ENCODE results near the gene P2RY12. TPM values are rescaled to one million over a fixed set of nuclear protein-coding genes. Genes with fewer than 3 reads are reported as not detected.
A peak's percentile ranks its signal among the peaks of the same experiment; 100 is the strongest.

P2RY12 gene
- total RNA-seq, 1 donor, result 0.18 TPM

DNA sequence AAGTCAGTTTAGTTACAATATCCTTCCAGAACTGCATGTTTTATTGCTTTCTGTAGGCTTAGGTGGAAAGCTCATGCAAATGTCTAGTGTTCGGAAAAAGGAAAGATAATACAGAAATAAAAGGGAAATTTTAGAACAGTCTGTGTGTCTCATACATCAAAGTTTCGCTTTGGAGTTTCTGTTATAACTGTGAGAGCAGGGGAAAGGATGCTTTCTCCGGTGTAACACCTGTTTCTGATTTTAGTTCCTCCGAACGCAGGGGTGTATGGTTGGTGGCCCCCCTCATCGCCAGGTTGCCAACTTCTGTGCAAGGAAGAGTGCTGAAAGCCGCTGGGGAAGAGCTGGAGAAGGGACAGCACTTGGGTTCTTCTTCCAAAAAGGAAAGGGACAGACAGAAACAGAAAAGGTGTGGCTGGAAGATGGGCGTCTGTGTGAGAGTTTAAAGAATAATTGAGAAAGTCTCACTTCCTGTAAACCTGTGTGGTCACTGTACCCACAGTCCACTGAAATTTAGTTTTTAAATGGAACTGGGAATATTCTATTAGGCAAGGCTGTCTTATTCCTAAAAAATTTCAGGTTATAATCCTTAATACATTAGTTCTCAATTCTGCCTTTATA is 6.7 kb downstream of the P2RY12 start:
- no peak overlapping the region for H3K4me3 ChIP-seq (ENCODE audit: low read depth, low read length)
- TF ChIP-seq, protein P1, sequence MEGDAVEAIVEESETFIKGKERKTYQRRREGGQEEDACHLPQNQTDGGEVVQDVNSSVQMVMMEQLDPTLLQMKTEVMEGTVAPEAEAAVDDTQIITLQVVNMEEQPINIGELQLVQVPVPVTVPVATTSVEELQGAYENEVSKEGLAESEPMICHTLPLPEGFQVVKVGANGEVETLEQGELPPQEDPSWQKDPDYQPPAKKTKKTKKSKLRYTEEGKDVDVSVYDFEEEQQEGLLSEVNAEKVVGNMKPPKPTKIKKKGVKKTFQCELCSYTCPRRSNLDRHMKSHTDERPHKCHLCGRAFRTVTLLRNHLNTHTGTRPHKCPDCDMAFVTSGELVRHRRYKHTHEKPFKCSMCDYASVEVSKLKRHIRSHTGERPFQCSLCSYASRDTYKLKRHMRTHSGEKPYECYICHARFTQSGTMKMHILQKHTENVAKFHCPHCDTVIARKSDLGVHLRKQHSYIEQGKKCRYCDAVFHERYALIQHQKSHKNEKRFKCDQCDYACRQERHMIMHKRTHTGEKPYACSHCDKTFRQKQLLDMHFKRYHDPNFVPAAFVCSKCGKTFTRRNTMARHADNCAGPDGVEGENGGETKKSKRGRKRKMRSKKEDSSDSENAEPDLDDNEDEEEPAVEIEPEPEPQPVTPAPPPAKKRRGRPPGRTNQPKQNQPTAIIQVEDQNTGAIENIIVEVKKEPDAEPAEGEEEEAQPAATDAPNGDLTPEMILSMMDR (IDR thresholded peaks at IDR 0.05; ENCODE audit: insufficient read depth, low read length), result no peak
- no peak for DNase-seq (ENCODE audit: low read depth)

DNA sequence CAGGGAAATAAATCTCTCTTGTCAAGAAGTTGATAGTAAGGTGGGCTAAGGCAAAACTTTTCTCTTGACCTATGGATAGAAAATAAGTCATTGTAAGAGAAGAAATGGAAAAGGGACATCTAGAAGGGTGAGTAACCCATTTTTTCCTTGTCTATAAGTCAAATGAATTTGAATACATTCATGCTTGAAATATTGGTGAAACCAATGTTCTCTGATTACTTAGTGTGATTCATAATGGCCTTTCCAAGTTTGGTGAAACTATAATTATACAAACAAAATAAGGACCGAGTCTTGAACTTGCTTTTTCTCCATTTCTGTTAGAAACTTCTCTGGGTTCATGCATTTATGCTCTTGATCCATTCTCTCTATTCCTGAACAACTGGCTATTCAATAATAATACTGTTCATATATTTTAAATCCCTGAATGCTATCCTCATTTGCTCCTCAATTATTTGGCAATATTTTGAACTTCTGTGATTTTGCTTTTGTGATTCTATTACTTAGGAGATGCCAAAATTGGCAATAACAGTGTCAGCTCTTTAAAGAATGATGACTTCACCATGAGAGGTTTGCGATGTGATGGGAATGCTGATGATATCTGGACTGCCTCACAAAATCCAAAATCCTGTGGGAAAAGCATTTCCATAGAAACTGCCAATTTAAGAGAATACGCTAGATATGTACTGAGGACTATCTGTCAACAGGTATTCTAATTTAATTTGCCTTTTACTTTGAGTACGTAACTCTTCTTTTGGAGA is 12.3 kb downstream of the P2RY12 start:
- no peak overlapping the region for H3K4me3 ChIP-seq (ENCODE audit: low read depth, low read length)
- TF ChIP-seq, protein P1 (IDR thresholded peaks at IDR 0.05; ENCODE audit: insufficient read depth, low read length), result no peak
- DNase-seq (ENCODE audit: low read depth), result peak; percentile 22

DNA sequence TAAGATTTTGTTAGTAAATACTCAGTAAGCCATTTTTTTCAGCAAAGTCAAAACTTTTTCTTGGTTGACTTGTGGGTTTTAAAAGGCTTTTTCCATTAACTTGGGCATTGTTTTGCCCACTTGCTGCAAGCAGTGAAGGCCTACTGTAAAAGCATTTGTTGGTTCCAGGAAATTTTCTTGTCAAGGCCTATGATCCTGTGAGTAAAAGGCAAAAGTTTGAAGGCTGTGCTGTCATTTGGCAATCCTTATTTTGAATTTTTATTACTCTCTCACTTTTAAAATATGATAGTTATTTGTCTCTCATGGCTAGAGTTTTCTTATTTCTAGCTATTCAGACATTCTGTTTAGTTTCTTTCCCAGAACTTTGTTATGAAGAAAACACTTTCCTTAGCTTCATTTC is 13.0 kb downstream of the P2RY12 start:
- peak; percentile 15 for DNase-seq (ENCODE audit: low read depth)
- TF ChIP-seq, protein P1 (IDR thresholded peaks at IDR 0.05; ENCODE audit: insufficient read depth, low read length), result no peak
- no peak overlapping the region for H3K4me3 ChIP-seq (ENCODE audit: low read depth, low read length)

DNA sequence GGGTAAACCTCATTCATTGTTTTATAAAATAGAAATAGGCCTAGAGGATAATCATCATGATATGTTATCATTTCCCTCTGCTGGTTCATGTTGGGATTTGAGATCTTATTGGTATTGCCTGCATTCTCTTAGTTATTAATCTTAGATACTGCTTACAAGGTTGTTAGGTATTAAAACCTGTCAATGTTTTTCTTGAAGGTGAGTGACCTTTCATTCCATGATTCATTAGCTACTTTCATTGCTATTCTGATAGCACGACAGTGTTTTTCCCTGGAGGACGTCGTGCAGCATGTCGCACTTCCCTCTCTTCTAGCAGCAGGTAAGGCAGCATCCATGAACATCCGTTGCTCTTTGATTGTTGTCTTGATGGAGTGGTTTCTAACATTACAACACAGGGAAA is 17.1 kb downstream of the P2RY12 start:
- DNase-seq (ENCODE audit: low read depth), result peak; percentile 27
- TF ChIP-seq, protein P1 (IDR thresholded peaks at IDR 0.05; ENCODE audit: insufficient read depth, low read length), result no peak
- no peak overlapping the region for H3K4me3 ChIP-seq (ENCODE audit: low read depth, low read length)

DNA sequence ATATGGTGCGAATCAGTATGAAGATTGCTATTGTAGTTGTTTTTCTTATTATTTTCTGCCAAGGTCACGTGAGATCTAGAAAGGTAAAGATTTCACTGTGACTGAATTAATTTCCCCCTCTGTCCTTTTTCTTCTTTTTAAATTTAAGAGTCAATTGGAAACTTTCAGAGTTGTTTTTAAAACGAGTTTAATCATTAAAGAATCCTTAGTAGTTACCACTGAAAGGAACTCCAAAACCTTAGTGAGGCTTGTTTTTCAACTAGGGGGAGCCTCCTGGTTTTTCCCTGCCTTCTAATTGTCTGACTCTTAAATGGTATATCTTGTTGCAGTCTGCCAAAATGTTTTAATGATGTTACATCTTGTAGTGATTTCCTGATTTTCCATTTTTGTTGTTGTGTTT is 17.6 kb downstream of the P2RY12 start:
- TF ChIP-seq, protein P1 (IDR thresholded peaks at IDR 0.05; ENCODE audit: insufficient read depth, low read length), result no peak
- DNase-seq (ENCODE audit: low read depth), result no peak
- H3K4me3 ChIP-seq (ENCODE audit: low read depth, low read length), result no peak overlapping the region

DNA sequence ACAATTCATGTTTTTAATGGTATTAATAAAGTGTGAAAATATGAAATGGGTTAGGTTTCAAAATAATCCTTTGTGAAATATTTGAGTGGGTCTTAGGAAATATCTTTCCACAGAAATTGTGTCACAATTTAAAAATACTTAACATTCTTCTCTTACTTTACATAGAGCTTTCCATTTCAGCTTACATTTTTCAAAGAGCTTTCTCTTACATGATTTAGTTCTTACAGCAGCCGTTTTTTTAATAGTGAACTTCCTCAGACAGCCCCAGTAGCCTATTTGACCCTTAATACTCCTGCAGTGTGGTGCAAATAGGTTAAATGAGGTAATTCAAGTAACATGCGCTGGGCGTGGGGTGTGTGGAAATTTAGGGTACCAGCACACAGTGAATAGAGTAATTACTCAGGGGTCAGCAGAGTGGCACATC is 21.8 kb downstream of the P2RY12 start:
- DNase-seq (ENCODE audit: low read depth), result no peak
- no peak overlapping the region for H3K4me3 ChIP-seq (ENCODE audit: low read depth, low read length)
- TF ChIP-seq, protein P1 (IDR thresholded peaks at IDR 0.05; ENCODE audit: insufficient read depth, low read length), result no peak
